ENCODE data around the gene SUSD6. TPM values are rescaled to one million over a fixed set of nuclear protein-coding genes. Genes with fewer than 3 reads are reported as not detected.
A peak's percentile ranks its signal among the peaks of the same experiment; 100 is the strongest.
"Not testable (repeated sequence)": the region's sequence is repeated elsewhere in the genome, so short reads cannot be mapped to it uniquely, and the experiment has no call there.

The SUSD6 gene
- total RNA-seq, 2 donors from 2014 or later: 24.6 to 25.1 TPM

GRCh38 chr14:69647213-69647612 is 35.8 kb downstream of the SUSD6 start:
- DNase-seq: no peak
- no peaks in the 10 kb centered on the region for H3K27me3 ChIP-seq
- peak overlapping the region in 3 of 4 donors; percentile 4 to 69 (median 29) for H3K27ac ChIP-seq
- intact Hi-C loops (cut with DNase I): no loop called here
- H3K4me1 ChIP-seq: peaks cover 93% of the 10 kb centered on the region
- no peak for ATAC-seq
- WGBS, 2 donors: 66 to 75% methylated on average over 2 of the region's 2 CpGs
- H3K9me3 ChIP-seq: no peaks in the 10 kb centered on the region
- TF ChIP-seq CTCF (IDR thresholded peaks at IDR 0.05) (no peak), POLR2A (IDR thresholded peaks at IDR 0.05) (no peak)
- H3K4me3 ChIP-seq: no peak overlapping the region
- no peaks in the 10 kb centered on the region for H3K36me3 ChIP-seq (replicated peaks in 1 of 2; ENCODE audit: insufficient read depth in 1 of 2, low read depth in 2 of 2)

- H3K4me3 ChIP-seq; intact Hi-C loops (cut with DNase I); H3K9me3 ChIP-seq; H3K36me3 ChIP-seq (replicated peaks in 1 of 2; ENCODE audit: insufficient read depth in 1 of 2, low read depth in 2 of 2); H3K27me3 ChIP-seq; DNase-seq; ATAC-seq: not testable (repeated sequence)
- whole genome bisulfite sequencing, 2 donors: 84 to 88% methylated on average over 11 of the region's 11 CpGs
- Histone ChIP-seq H3K27ac (peak overlapping the region in 3 of 4 donors; percentile 29 to 69 (median 55)), H3K4me1 (peaks cover 93% of the 10 kb centered on the region)
Observed at GRCh38 chr14:69647642-69648041, 36.2 kb downstream of the SUSD6 start.

GRCh38 chr14:69648480-69649451 is 37.4 kb downstream of the SUSD6 start:
- 32 to 34% methylated on average over 6 of the region's 6 CpGs for WGBS, 2 donors
- H3K27ac ChIP-seq: peak overlapping the region; percentile 42 to 69 (median 57)
- H3K4me3 ChIP-seq: no peak overlapping the region

GRCh38 chr14:69650948-69651369 is 39.6 kb downstream of the SUSD6 start:
- Histone ChIP-seq H3K27ac (peak overlapping the region in 3 of 4 donors; percentile 47 to 69 (median 58)), H3K36me3 (replicated peaks in 1 of 2; ENCODE audit: insufficient read depth in 1 of 2, low read depth in 2 of 2) (no peaks in the 10 kb centered on the region), H3K4me1 (peaks cover 82% of the 10 kb centered on the region), H3K4me3 (no peak overlapping the region), H3K9me3 (no peaks in the 10 kb centered on the region), H3K27me3 (no peaks in the 10 kb centered on the region)
- no peak for ATAC-seq
- no peak for DNase-seq
- 71 to 81% methylated on average over 3 of the region's 3 CpGs for WGBS, 2 donors
- no peak for TF ChIP-seq CTCF (IDR thresholded peaks at IDR 0.05)
- TF ChIP-seq POLR2A (IDR thresholded peaks at IDR 0.05): no peak
- intact Hi-C loops (cut with DNase I): no loop called here

More at GRCh38 chr14:69648480-69649451, 37.4 kb downstream of the SUSD6 start:
- TF ChIP-seq POLR2A (IDR thresholded peaks at IDR 0.05): no peak
- TF ChIP-seq CTCF (IDR thresholded peaks at IDR 0.05): no peak
- H3K9me3 ChIP-seq: no peaks in the 10 kb centered on the region
- peaks cover 93% of the 10 kb centered on the region for H3K4me1 ChIP-seq
- H3K27me3 ChIP-seq: no peaks in the 10 kb centered on the region
- no peaks in the 10 kb centered on the region for H3K36me3 ChIP-seq (replicated peaks in 1 of 2; ENCODE audit: insufficient read depth in 1 of 2, low read depth in 2 of 2)
- DNase-seq (no peak), ATAC-seq (peak; percentile 54)
- intact Hi-C loops (cut with DNase I): no loop called here

GRCh38 chr14:69651664-69652063 is 40.3 kb downstream of the SUSD6 start:
- no peak for DNase-seq
- Histone ChIP-seq H3K27ac (peak overlapping the region in 3 of 4 donors; percentile 47 to 69 (median 58)), H3K9me3 (no peaks in the 10 kb centered on the region), H3K4me1 (peaks cover 83% of the 10 kb centered on the region), H3K4me3 (no peak overlapping the region), H3K27me3 (no peaks in the 10 kb centered on the region), H3K36me3 (replicated peaks in 1 of 2; ENCODE audit: insufficient read depth in 1 of 2, low read depth in 2 of 2) (no peaks in the 10 kb centered on the region)
- ATAC-seq: peak; percentile 59
- intact Hi-C loops (cut with DNase I): no loop called here
- no peak for TF ChIP-seq POLR2A (IDR thresholded peaks at IDR 0.05)
- no peak for TF ChIP-seq CTCF (IDR thresholded peaks at IDR 0.05)
- WGBS, 2 donors: 30 to 41% methylated on average over 1 of the region's 1 CpG
